ENCODE data around the gene GAL3ST1. TPM values are rescaled to one million over a fixed set of nuclear protein-coding genes. Genes with fewer than 3 reads are reported as not detected.

Gene GAL3ST1
- total and polyA plus RNA-seq, 10 of the 15 experiments (the other 5 are each of a cell fraction or from before 2014, with no cell fraction given) = not detected

- H3K36me3 ChIP-seq (ENCODE audit: control insufficient read depth in 2 of 2, insufficient read depth in 2 of 2, low read length in 1 of 2) = no peaks in the 10 kb centered on the region
- no peak overlapping the region for H3K4me2 ChIP-seq (ENCODE audit: control insufficient read depth, insufficient read depth)
- ATAC-seq (no peak), FAIRE-seq (no peak), DNase-seq (ENCODE audit: low read depth, low spot score) (no peak)
- ChIA-PET RAD21 (ENCODE audit: unreplicated experiment) (no interaction called here), POLR2A (no interaction called here), SMC1A (ENCODE audit: uncharacterized antibody, unreplicated experiment) (interaction anchor here (1.2 kb wide), 1 partner anchor 25 kb away, joined by 3 read pairs; no protein-coding TSS in a partner anchor), CTCF (no interaction called here)
- no peak overlapping the region for H3K4me3 ChIP-seq
- intact Hi-C loops (cut with micrococcal nuclease; ENCODE audit: unreplicated experiment) = no loop called here
- no peak overlapping the region for H3K9ac ChIP-seq (ENCODE audit: control insufficient read depth, insufficient read depth, low read length)
- H3K4me1 ChIP-seq (ENCODE audit: control insufficient read depth, insufficient read depth, low read length) = no peaks in the 10 kb centered on the region
- H2AFZ ChIP-seq (ENCODE audit: control insufficient read depth, low read depth, low read length) = no peak overlapping the region
- no peaks in the 10 kb centered on the region for H3K79me2 ChIP-seq (ENCODE audit: control insufficient read depth, insufficient read depth, low read length)
- in situ Hi-C loops (cut with MboI) = no loop called here
- no peaks in the 10 kb centered on the region for H4K20me1 ChIP-seq (ENCODE audit: control insufficient read depth, insufficient read depth)
- H3K27ac ChIP-seq (ENCODE audit: control insufficient read depth, insufficient read depth) = no peak overlapping the region
- H3K27me3 ChIP-seq (replicated peaks in 1 of 2; ENCODE audit: control insufficient read depth in 2 of 2, insufficient read depth in 2 of 2, low read length in 1 of 2) = no peaks in the 10 kb centered on the region; a peak in 1 of 4 replicates
- WGBS (ENCODE audit: insufficient coverage, insufficient replicate concordance, low lambda C conversion rate, missing lambda C conversion rate) = 38% methylated on average over 4 of the region's 4 CpGs
- BruUV-seq (replicated peaks) = no TSS peak
- no peaks in the 10 kb centered on the region for H3K9me3 ChIP-seq (replicated peaks; ENCODE audit: control insufficient read depth, insufficient read depth, low read length)
- TF ChIP-seq HDGF (IDR thresholded peaks at IDR 0.05) (no peak), CREB1 (IDR thresholded peaks at IDR 0.05; ENCODE audit: low read depth) (no peak), YY1 (IDR thresholded peaks at IDR 0.05; ENCODE audit: low read depth, low read length) (no peak), SKIL (IDR thresholded peaks at IDR 0.05; ENCODE audit: low read depth, poor library complexity, severe bottlenecking) (no peak), FOXK2 (IDR thresholded peaks at IDR 0.05) (no peak), RBBP5 (conservative IDR thresholded peaks at IDR 0.05) (no peak), CHD2 (IDR thresholded peaks at IDR 0.05; ENCODE audit: borderline replicate concordance, low read depth, low read length) (no peak), SIN3A (IDR thresholded peaks at IDR 0.05; ENCODE audit: low read depth, low read length) (no peak), REST (IDR thresholded peaks at IDR 0.05; ENCODE audit: low read depth, low read length) (no peak), MXI1 (IDR thresholded peaks at IDR 0.05; ENCODE audit: low read depth, low read length) (no peak), MTA2 (IDR thresholded peaks at IDR 0.05; ENCODE audit: low read depth) (no peak), IRF3 (IDR thresholded peaks at IDR 0.05) (no peak), EGR1 (IDR thresholded peaks at IDR 0.05; ENCODE audit: borderline replicate concordance in 1 of 2, low read depth in 2 of 2, low read length in 2 of 2) (no peak)
These were observed 9.1 kb downstream of the GAL3ST1 start for GRCh38 chr22:30565341-30565740.

Data from GM12878 (cell line).